Measurements from ENCODE around the gene NOP10. TPM values are rescaled to one million over a fixed set of nuclear protein-coding genes. Genes with fewer than 3 reads are reported as not detected.
"Not testable (repeated sequence)": the region's sequence is repeated elsewhere in the genome, so short reads cannot be mapped to it uniquely, and the experiment has no call there.

The NOP10 gene
- total RNA-seq, 4 donors from 2014 or later: 56.9 to 78.8 (median 72.3) TPM

- H3K27me3 ChIP-seq: no peaks in the 10 kb centered on the region
- H3K9me3 ChIP-seq: no peaks in the 10 kb centered on the region
- TF ChIP-seq POLR2A (IDR thresholded peaks at IDR 0.05) (no peak), CTCF (IDR thresholded peaks at IDR 0.05) (no peak)
- no peak overlapping the region for H3K27ac ChIP-seq
- no peak overlapping the region for H3K4me3 ChIP-seq
- intact Hi-C loops (cut with DNase I; ENCODE audit: low total_unique reads): no loop called here
- no peak for DNase-seq
- H3K4me1 ChIP-seq: no peaks in the 10 kb centered on the region
- H3K36me3 ChIP-seq: no peaks in the 10 kb centered on the region
These were observed 15.4 kb upstream of the NOP10 start for GRCh38 chr15:34358367-34358766.

GRCh38 chr15:34357653-34358052, 14.7 kb upstream of the NOP10 start:
- intact Hi-C loops (cut with DNase I; ENCODE audit: low total_unique reads): no loop called here
- TF ChIP-seq CTCF (IDR thresholded peaks at IDR 0.05): no peak
- no peak for TF ChIP-seq POLR2A (IDR thresholded peaks at IDR 0.05)
- DNase-seq: no peak
- no peaks in the 10 kb centered on the region for H3K27me3 ChIP-seq
- H3K4me3 ChIP-seq: no peak overlapping the region
- no peak overlapping the region for H3K27ac ChIP-seq
- no peaks in the 10 kb centered on the region for H3K4me1 ChIP-seq
- H3K9me3 ChIP-seq: no peaks in the 10 kb centered on the region
- no peaks in the 10 kb centered on the region for H3K36me3 ChIP-seq

GRCh38 chr15:34355241-34355640, 12.3 kb upstream of the NOP10 start:
- Histone ChIP-seq H3K27ac (no peak overlapping the region), H3K4me1 (no peaks in the 10 kb centered on the region), H3K27me3 (no peaks in the 10 kb centered on the region), H3K36me3 (no peaks in the 10 kb centered on the region), H3K9me3 (no peaks in the 10 kb centered on the region), H3K4me3 (no peak overlapping the region)
- TF ChIP-seq CTCF (IDR thresholded peaks at IDR 0.05) (no peak), POLR2A (IDR thresholded peaks at IDR 0.05) (no peak)
- DNase-seq: no peak
- intact Hi-C loops (cut with DNase I; ENCODE audit: low total_unique reads): no loop called here

- Histone ChIP-seq H3K27ac (no peak overlapping the region), H3K27me3 (no peaks in the 10 kb centered on the region), H3K9me3 (no peaks in the 10 kb centered on the region), H3K4me3 (no peak overlapping the region), H3K36me3 (no peaks in the 10 kb centered on the region), H3K4me1 (no peaks in the 10 kb centered on the region)
- TF ChIP-seq POLR2A (IDR thresholded peaks at IDR 0.05) (no peak), CTCF (IDR thresholded peaks at IDR 0.05) (no peak)
- intact Hi-C loops (cut with DNase I; ENCODE audit: low total_unique reads): no loop called here
- DNase-seq: no peak
These were observed 11.3 kb upstream of the NOP10 start for GRCh38 chr15:34354286-34354685.

- intact Hi-C loops (cut with DNase I; ENCODE audit: low total_unique reads): no loop called here
- Histone ChIP-seq H3K4me1 (no peaks in the 10 kb centered on the region), H3K9me3 (no peaks in the 10 kb centered on the region), H3K27ac (no peak overlapping the region), H3K4me3 (no peak overlapping the region), H3K27me3 (no peaks in the 10 kb centered on the region), H3K36me3 (no peaks in the 10 kb centered on the region)
- TF ChIP-seq POLR2A (IDR thresholded peaks at IDR 0.05) (no peak), CTCF (IDR thresholded peaks at IDR 0.05) (no peak)
- no peak for DNase-seq
These were observed 10.7 kb upstream of the NOP10 start for GRCh38 chr15:34353627-34354026.

- H3K27ac ChIP-seq; H3K9me3 ChIP-seq; H3K4me1 ChIP-seq; intact Hi-C loops (cut with DNase I; ENCODE audit: low total_unique reads); H3K36me3 ChIP-seq; H3K27me3 ChIP-seq; H3K4me3 ChIP-seq; DNase-seq: not testable (repeated sequence)
These were observed 10.1 kb upstream of the NOP10 start for GRCh38 chr15:34352996-34353395.

All from uterus (tissue), 4 donors.